Measurements from ENCODE around the gene NOC4L. TPM values are rescaled to one million over a fixed set of nuclear protein-coding genes. Genes with fewer than 3 reads are reported as not detected.

NOC4L gene
- total and polyA plus RNA-seq, 2 experiments from 2014 or later: 42.4 to 54.7 TPM

- TF ChIP-seq CTCF (conservative IDR thresholded peaks at IDR 0.05; ENCODE audit: low read depth in 2 of 2) (no peak), EZH2 (IDR thresholded peaks at IDR 0.05; ENCODE audit: low read depth, unreplicated experiment) (no peak), ZNF331 (CRISPR knock-in tag; IDR thresholded peaks at IDR 0.05; ENCODE audit: low read depth) (no peak), POLR2AphosphoS5 (IDR thresholded peaks at IDR 0.05; ENCODE audit: low read depth) (no peak)
These were observed 31.5 kb downstream of the NOC4L start (continued) for GRCh38 chr12:132175496-132176384.

- H3K4me1 ChIP-seq (ENCODE audit: insufficient read depth): no peaks in the 10 kb centered on the region
- Mint-ChIP-seq H3K9me3 (no peaks in the 10 kb centered on the region; the same call in 2 of the 3 replicates), H3K36me3 (ENCODE audit: low read depth) (no peaks in the 10 kb centered on the region), H3K27me3 (ENCODE audit: insufficient read depth, low read depth, poor library complexity) (peaks cover 24% of the 10 kb centered on the region), H3K4me1 (peaks cover 6% of the 10 kb centered on the region; the same call in 2 of the 3 replicates), H3K4me3 (no peak overlapping the region), H3K27ac (no peak overlapping the region)
- H3K4me3 ChIP-seq: no peak overlapping the region
- H4K20me1 ChIP-seq (replicated peaks; ENCODE audit: insufficient read depth): no peaks in the 10 kb centered on the region; the same call in 1 of the 2 replicates
- ATAC-seq (no peak), DNase-seq (ENCODE audit: low spot score) (no peak)
- H3K79me2 ChIP-seq (replicated peaks; ENCODE audit: insufficient read depth): no peaks in the 10 kb centered on the region
- TF ChIP-seq JUNB (IDR thresholded peaks at IDR 0.05; ENCODE audit: unreplicated experiment) (no peak), CREB1 (CRISPR knock-in tag; IDR thresholded peaks at IDR 0.05; ENCODE audit: low read depth) (no peak), ZNF114 (CRISPR knock-in tag; IDR thresholded peaks at IDR 0.05) (no peak), ZNF462 (CRISPR knock-in tag; IDR thresholded peaks at IDR 0.05) (no peak)
- H3K36me3 ChIP-seq (ENCODE audit: insufficient read depth): no peaks in the 10 kb centered on the region
- H3F3A ChIP-seq (replicated peaks; ENCODE audit: low read depth): no peaks in the 10 kb centered on the region
- H3K4me2 ChIP-seq: no peak overlapping the region
- H3K9me2 ChIP-seq (ENCODE audit: insufficient read depth): no peaks in the 10 kb centered on the region
- no peak overlapping the region for H2AFZ ChIP-seq
- H3K27me3 ChIP-seq (ENCODE audit: insufficient read depth): no peaks in the 10 kb centered on the region
- no peak overlapping the region for H3K27ac ChIP-seq (ENCODE audit: low read depth)
These were observed 32.2 kb downstream of the NOC4L start for GRCh38 chr12:132176385-132176919.

Data from GM23338 (cell line).